Measurements from ENCODE around the gene KCP.

The KCP gene
- 0.69 to 4.8 (median 2.1) reads per million in 3 donors for total RNA-seq

DNA sequence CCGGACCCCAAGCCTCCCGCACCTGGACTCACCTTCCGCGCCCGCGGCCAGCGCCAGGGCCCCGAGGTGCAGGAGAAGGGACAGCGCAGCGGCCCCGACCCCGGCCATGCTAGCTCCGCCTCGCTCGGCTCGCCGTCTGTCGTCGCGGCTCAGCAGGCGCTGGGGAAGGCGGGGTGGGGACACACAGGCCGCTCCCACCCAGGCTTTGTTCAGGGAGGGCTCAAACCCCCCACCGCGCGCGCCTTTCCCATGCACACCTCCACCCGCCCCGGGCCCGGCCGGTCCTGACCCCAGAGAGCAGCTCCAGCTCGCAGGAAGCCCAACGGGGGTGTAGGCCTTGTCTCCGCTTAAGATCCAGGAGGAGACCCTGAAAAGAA, at the start of gene KCP:
KCP (minus strand) TSS at position 141 of the 377 bp plus-strand sequence; CDS start at position 108, 33 bp downstream.
- H3K9me3 ChIP-seq (ENCODE audit: control insufficient read depth, low read length): no peaks in the 10 kb centered on the region
- H3K27ac ChIP-seq (ENCODE audit: insufficient read depth, low read length, poor library complexity, severe bottlenecking): no peak within 1 kb of the TSS
- peaks cover 30% of the 10 kb centered on the region for H3K27me3 ChIP-seq (replicated peaks; ENCODE audit: control insufficient read depth, insufficient read depth, low read length, poor library complexity, severe bottlenecking)
- H3K36me3 ChIP-seq (ENCODE audit: control insufficient read depth, insufficient read depth, low read length): no peaks in the 10 kb centered on the region
- DNase-seq: no peak
- H3K4me1 ChIP-seq (ENCODE audit: control insufficient read depth, insufficient read depth, low read length, poor library complexity, severe bottlenecking): peaks cover 11% of the 10 kb centered on the region
- H3K4me3 ChIP-seq (ENCODE audit: insufficient read depth, low read depth, low read length, poor library complexity, severe bottlenecking): no peak within 1 kb of the TSS

- no peaks in the 10 kb centered on the region for H3K9me3 ChIP-seq (ENCODE audit: control insufficient read depth, low read length)
- H3K36me3 ChIP-seq (ENCODE audit: control insufficient read depth, insufficient read depth, low read length): peaks cover 26% of the 10 kb centered on the region
These were observed 48.8 kb upstream of the KCP start for GRCh38 chr7:128959296-128959695.

DNA sequence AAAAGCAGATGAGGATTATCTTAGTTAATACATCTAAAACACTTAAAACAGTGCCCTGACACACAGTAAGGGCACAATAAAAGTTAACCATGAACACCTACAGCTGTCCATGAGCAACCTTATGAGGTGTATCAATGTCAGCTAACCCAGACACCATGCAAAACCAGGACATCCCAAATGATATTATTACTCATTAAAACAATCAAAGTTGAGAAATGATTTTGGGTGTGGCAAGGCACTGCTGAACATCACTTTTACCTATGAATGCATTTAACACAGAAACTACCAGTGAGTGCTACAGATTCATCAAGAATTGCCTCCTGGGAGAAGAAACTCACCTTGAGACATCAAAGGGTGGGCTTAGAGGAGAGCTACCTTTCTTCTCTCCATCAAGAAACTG, 45.5 kb upstream of the KCP start:
- DNase-seq: no peak
- Histone ChIP-seq H3K27ac (ENCODE audit: insufficient read depth, low read length, poor library complexity, severe bottlenecking) (no peak overlapping the region), H3K4me3 (ENCODE audit: insufficient read depth, low read depth, low read length, poor library complexity, severe bottlenecking) (no peak overlapping the region), H3K27me3 (replicated peaks; ENCODE audit: control insufficient read depth, insufficient read depth, low read length, poor library complexity, severe bottlenecking) (no peaks in the 10 kb centered on the region), H3K36me3 (ENCODE audit: control insufficient read depth, insufficient read depth, low read length) (peaks cover 31% of the 10 kb centered on the region), H3K9me3 (ENCODE audit: control insufficient read depth, low read length) (no peaks in the 10 kb centered on the region), H3K4me1 (ENCODE audit: control insufficient read depth, insufficient read depth, low read length, poor library complexity, severe bottlenecking) (no peaks in the 10 kb centered on the region)

More at GRCh38 chr7:128959296-128959695, 48.8 kb upstream of the KCP start:
- DNase-seq: no peak
- no peaks in the 10 kb centered on the region for H3K27me3 ChIP-seq (replicated peaks; ENCODE audit: control insufficient read depth, insufficient read depth, low read length, poor library complexity, severe bottlenecking)
- no peak overlapping the region for H3K27ac ChIP-seq (ENCODE audit: insufficient read depth, low read length, poor library complexity, severe bottlenecking)
- H3K4me1 ChIP-seq (ENCODE audit: control insufficient read depth, insufficient read depth, low read length, poor library complexity, severe bottlenecking): peaks cover 3% of the 10 kb centered on the region
- H3K4me3 ChIP-seq (ENCODE audit: insufficient read depth, low read depth, low read length, poor library complexity, severe bottlenecking): no peak overlapping the region

DNA sequence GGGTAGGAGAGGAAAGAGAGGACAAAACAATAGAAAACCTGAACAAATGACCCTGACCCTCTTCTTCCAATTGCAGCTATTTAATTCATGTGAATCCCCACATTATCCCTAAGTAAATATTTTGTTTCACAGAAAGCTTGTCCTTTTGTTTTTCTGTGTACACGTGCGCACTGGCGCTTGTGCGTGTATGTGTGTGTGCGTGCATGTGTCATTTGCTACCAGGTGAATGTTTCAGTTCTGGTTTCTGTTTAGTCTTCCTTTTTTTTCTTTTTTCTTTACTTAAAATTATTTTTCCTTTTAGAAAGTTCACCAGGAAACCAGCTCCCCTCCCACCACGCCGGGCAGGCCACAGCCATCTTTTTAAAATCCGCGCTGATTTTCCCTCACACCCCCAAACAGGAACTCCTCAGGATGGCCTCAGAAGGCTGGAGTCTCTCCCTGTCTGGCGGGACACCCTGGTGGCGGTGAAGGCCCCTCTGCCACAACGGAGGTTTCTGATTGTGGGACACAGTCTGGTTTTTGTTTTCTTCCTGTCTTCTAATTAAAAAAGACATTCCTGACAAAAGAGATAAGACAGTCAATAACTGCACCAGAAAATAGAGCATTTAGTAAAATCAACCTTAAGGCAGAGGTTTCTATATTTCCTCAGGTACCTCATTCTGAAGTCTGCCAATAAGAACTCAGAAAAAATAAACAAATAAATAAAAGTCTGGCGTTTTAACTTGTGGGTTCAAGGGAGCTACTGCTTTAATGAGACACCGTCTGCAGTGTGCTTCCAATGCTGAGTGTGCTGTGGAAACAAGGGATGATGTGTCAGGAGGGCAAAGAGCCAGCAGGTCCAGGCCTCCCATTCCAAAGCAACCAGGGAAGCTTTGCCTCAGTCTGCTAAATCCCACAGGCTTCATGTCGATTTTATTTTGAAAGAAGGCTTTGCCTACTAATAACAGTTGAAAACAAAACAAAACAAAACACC, 44.6 kb upstream of the KCP start:
- no peaks in the 10 kb centered on the region for H3K4me1 ChIP-seq (ENCODE audit: control insufficient read depth, insufficient read depth, low read length, poor library complexity, severe bottlenecking)
- H3K27me3 ChIP-seq (replicated peaks; ENCODE audit: control insufficient read depth, insufficient read depth, low read length, poor library complexity, severe bottlenecking): no peaks in the 10 kb centered on the region
- H3K4me3 ChIP-seq (ENCODE audit: insufficient read depth, low read depth, low read length, poor library complexity, severe bottlenecking): no peak overlapping the region
- H3K36me3 ChIP-seq (ENCODE audit: control insufficient read depth, insufficient read depth, low read length): peaks cover 31% of the 10 kb centered on the region
- H3K27ac ChIP-seq (ENCODE audit: insufficient read depth, low read length, poor library complexity, severe bottlenecking): no peak overlapping the region
- no peak for DNase-seq
- H3K9me3 ChIP-seq (ENCODE audit: control insufficient read depth, low read length): no peaks in the 10 kb centered on the region

GRCh38 chr7:128954150-128954549, 43.6 kb upstream of the KCP start:
- H3K9me3 ChIP-seq (ENCODE audit: control insufficient read depth, low read length): no peaks in the 10 kb centered on the region
- H3K4me1 ChIP-seq (ENCODE audit: control insufficient read depth, insufficient read depth, low read length, poor library complexity, severe bottlenecking): no peaks in the 10 kb centered on the region
- no peak overlapping the region for H3K27ac ChIP-seq (ENCODE audit: insufficient read depth, low read length, poor library complexity, severe bottlenecking)
- no peak overlapping the region for H3K4me3 ChIP-seq (ENCODE audit: insufficient read depth, low read depth, low read length, poor library complexity, severe bottlenecking)
- H3K27me3 ChIP-seq (replicated peaks; ENCODE audit: control insufficient read depth, insufficient read depth, low read length, poor library complexity, severe bottlenecking): no peaks in the 10 kb centered on the region
- peaks cover 35% of the 10 kb centered on the region for H3K36me3 ChIP-seq (ENCODE audit: control insufficient read depth, insufficient read depth, low read length)
- no peak for DNase-seq

DNA sequence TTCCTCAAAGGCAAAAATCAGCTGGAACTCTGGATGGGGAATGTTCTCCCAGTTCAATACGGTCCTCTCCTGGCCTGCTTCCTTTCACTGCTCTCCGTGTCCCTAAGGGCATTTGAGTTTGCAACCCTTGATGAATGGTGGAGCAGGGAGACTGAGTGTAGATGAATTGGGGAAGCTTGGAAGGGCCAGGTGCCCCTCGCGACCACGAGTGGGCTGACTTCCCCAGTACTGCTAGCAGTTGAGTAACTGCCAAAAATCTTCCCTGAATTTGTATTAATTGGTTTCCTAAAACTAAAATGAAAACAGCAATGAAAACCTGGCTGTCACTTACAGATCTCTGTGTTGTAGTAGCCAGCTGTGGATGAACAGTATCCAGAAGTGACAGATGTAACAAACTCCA, 40.8 kb upstream of the KCP start:
- no peak overlapping the region for H3K27ac ChIP-seq (ENCODE audit: insufficient read depth, low read length, poor library complexity, severe bottlenecking)
- DNase-seq: no peak
- peaks cover 36% of the 10 kb centered on the region for H3K36me3 ChIP-seq (ENCODE audit: control insufficient read depth, insufficient read depth, low read length)
- no peak overlapping the region for H3K4me3 ChIP-seq (ENCODE audit: insufficient read depth, low read depth, low read length, poor library complexity, severe bottlenecking)
- no peaks in the 10 kb centered on the region for H3K27me3 ChIP-seq (replicated peaks; ENCODE audit: control insufficient read depth, insufficient read depth, low read length, poor library complexity, severe bottlenecking)
- no peaks in the 10 kb centered on the region for H3K4me1 ChIP-seq (ENCODE audit: control insufficient read depth, insufficient read depth, low read length, poor library complexity, severe bottlenecking)
- H3K9me3 ChIP-seq (ENCODE audit: control insufficient read depth, low read length): no peaks in the 10 kb centered on the region

DNA sequence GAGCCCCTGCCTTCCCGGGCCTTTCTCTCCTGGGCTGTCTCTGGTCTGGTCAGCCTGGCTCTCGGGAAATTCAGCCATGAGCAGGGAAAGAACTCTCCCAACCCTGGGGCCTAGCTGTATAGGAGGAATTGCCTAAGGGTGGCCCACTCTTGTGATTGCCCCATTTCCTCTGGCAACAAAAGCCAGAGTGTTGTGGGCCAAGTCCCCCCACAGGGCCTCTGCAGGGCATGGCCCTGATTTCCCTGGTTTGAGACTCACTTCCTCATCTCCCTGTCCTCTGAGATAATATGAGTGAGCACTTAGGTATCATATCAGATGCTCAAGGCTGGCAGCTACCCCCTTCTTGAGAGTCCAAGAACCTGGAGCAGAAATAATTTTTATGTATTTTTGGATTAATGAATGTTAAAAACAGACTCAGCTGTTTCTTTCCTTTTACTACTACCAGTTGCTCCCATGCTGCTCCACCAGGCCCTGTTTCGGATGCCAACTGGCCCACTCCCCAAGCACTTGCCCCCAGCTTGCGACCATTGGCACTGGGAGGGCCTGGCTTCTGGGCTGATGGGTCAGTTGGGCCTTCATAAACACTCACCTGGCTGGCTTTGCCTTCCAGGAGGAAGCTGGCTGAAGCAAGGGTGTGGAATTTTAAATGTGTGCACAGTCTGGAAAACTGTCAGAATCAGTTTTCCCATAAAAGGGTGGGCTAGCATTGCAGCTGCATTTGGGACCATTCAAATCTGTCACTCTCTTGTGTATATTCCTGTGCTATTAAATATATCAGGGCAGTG, 38.7 kb upstream of the KCP start:
- H3K9me3 ChIP-seq (ENCODE audit: control insufficient read depth, low read length): no peaks in the 10 kb centered on the region
- no peaks in the 10 kb centered on the region for H3K27me3 ChIP-seq (replicated peaks; ENCODE audit: control insufficient read depth, insufficient read depth, low read length, poor library complexity, severe bottlenecking)
- H3K4me3 ChIP-seq (ENCODE audit: insufficient read depth, low read depth, low read length, poor library complexity, severe bottlenecking): no peak overlapping the region
- DNase-seq: no peak
- no peak overlapping the region for H3K27ac ChIP-seq (ENCODE audit: insufficient read depth, low read length, poor library complexity, severe bottlenecking)
- H3K4me1 ChIP-seq (ENCODE audit: control insufficient read depth, insufficient read depth, low read length, poor library complexity, severe bottlenecking): no peaks in the 10 kb centered on the region
- H3K36me3 ChIP-seq (ENCODE audit: control insufficient read depth, insufficient read depth, low read length): peaks cover 18% of the 10 kb centered on the region

DNA sequence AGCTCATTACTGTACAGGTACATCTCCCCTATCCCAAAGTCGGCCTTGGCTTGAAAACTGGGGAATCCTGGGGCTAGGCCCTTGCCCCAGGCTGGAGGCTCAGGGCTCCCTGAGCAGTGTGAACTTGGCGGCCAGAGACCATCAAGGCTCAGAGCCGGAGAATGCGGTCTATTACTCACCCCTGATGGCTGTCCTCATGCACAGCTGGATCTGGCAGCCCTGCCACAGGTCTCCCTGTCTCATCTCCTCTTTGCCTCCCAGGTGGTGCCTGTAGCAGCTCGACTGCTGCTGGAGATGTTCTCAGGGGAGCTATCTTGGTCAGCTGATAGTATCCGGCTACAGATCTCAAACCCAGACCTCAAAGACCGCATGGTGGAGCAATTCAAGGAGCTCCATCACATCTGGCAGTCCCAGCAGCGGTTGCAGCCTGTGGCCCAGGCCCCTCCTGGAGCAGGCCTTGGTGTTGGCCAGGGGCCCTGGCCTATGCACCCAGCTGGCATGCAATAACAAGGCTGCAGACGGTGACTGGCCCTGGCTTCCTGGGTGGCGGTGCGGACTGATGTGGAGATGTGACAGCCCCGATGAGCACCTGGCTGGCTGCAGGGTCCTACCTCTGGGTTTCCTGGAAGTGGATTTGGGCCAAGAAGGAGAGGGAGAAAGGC, 37.9 kb upstream of the KCP start:
- no peaks in the 10 kb centered on the region for H3K4me1 ChIP-seq (ENCODE audit: control insufficient read depth, insufficient read depth, low read length, poor library complexity, severe bottlenecking)
- no peak for DNase-seq
- no peaks in the 10 kb centered on the region for H3K9me3 ChIP-seq (ENCODE audit: control insufficient read depth, low read length)
- no peak overlapping the region for H3K4me3 ChIP-seq (ENCODE audit: insufficient read depth, low read depth, low read length, poor library complexity, severe bottlenecking)
- no peaks in the 10 kb centered on the region for H3K27me3 ChIP-seq (replicated peaks; ENCODE audit: control insufficient read depth, insufficient read depth, low read length, poor library complexity, severe bottlenecking)
- H3K27ac ChIP-seq (ENCODE audit: insufficient read depth, low read length, poor library complexity, severe bottlenecking): no peak overlapping the region
- peaks cover 13% of the 10 kb centered on the region for H3K36me3 ChIP-seq (ENCODE audit: control insufficient read depth, insufficient read depth, low read length)

DNA sequence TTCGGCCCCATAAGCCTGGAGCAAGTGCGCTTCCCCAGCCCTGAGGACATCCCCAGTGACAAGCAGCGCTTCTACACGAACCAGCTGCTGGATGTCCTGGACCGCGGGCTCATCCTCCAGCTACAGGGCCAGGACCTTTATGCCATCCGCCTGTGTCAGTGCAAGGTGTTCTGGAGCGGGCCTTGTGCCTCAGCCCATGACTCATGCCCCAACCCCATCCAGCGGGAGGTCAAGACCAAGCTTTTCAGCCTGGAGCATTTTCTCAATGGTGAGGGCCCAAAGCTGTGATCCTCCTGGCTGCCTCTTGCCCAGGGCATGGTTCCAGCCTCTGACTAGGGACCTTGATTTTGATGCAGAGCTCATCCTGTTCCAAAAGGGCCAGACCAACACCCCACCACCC, 37.3 kb upstream of the KCP start:
- Histone ChIP-seq H3K4me1 (ENCODE audit: control insufficient read depth, insufficient read depth, low read length, poor library complexity, severe bottlenecking) (no peaks in the 10 kb centered on the region), H3K9me3 (ENCODE audit: control insufficient read depth, low read length) (no peaks in the 10 kb centered on the region), H3K36me3 (ENCODE audit: control insufficient read depth, insufficient read depth, low read length) (peaks cover 13% of the 10 kb centered on the region), H3K27me3 (replicated peaks; ENCODE audit: control insufficient read depth, insufficient read depth, low read length, poor library complexity, severe bottlenecking) (no peaks in the 10 kb centered on the region), H3K4me3 (ENCODE audit: insufficient read depth, low read depth, low read length, poor library complexity, severe bottlenecking) (no peak overlapping the region), H3K27ac (ENCODE audit: insufficient read depth, low read length, poor library complexity, severe bottlenecking) (no peak overlapping the region)
- no peak for DNase-seq
